GM19043 (cell line): Measurements from ENCODE around the gene GALNTL6.

Source experiments
- ATAC-seq: cut with Tn5 transposase; IDR thresholded peaks from one replicate; pipeline ENCODE4 v1.9.1; 2021; ENCODE audit warnings: low read depth; ENCODE audit not compliant: unreplicated experiment

Gene GALNTL6

DNA sequence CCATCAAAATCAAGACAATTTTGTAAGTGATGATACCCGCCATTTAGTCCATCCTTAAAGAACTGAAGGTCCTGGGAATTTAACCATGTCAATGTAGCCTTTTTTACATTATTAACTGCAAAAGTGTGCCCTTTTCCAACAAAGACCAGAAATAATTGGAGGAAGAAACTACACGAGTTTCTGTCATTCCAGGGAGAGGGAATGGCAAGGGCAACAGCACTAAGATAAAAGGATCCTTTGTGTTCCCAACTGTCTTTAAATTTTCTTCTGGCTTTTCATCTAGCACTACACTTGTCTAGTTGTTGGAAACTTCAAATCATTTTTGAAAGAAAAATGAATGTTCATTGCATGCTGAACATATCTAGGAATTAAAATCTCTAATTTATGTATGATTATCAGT is 286.2 kb downstream of the GALNTL6 start:
- ATAC-seq: no peak

GRCh38 chr4:172103456-172103855 is 290.3 kb downstream of the GALNTL6 start:
- no peak for ATAC-seq

DNA sequence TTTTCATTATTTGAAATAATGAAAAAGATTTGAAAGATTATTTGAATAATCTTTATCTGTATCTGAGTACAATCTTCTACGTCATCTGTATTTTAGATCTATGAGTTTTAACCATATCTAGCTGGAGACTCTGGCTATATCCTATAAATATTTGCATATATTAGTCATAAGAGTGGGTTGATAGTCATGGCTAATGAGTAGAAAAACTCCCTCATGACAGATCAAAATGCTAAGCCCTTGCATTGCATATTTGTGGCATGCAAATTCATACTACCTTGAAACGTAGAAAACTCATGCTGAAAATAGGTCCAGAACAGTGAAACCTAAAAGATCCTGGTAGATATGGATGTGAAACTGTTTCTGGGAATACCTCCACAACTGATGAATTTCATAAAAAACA is 291.3 kb downstream of the GALNTL6 start:
- ATAC-seq: no peak

- no peak for ATAC-seq
These were observed 292.7 kb downstream of the GALNTL6 start for GRCh38 chr4:172105918-172106317.

GRCh38 chr4:172109466-172109865 is 296.3 kb downstream of the GALNTL6 start:
- ATAC-seq: no peak

GRCh38 chr4:172124656-172125308 is 311.6 kb downstream of the GALNTL6 start:
- ATAC-seq: no peak

DNA sequence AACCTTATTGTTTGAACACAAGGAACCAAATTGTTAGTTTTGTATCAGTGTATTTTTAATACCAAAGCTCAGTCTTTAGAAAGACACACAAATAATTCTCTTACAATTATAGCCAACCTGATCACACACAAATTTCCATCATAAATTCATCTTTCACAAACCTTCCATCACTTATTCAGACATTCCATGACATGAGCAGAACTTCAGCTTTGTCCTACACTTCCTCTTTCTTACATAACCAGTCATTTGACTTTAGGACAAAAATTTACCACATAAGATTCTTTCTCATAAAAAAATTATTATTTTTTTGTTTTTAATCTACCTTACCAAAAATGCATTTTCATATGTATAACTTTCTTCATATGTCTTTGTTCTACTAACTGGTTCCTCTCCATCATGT is 312.2 kb downstream of the GALNTL6 start:
- no peak for ATAC-seq

- no peak for ATAC-seq
These were observed 314.0 kb downstream of the GALNTL6 start for GRCh38 chr4:172127168-172127567.

GRCh38 chr4:172129593-172129992 is 316.4 kb downstream of the GALNTL6 start:
- ATAC-seq: no peak

- no peak for ATAC-seq
These were observed 321.3 kb downstream of the GALNTL6 start for GRCh38 chr4:172134521-172134920.

DNA sequence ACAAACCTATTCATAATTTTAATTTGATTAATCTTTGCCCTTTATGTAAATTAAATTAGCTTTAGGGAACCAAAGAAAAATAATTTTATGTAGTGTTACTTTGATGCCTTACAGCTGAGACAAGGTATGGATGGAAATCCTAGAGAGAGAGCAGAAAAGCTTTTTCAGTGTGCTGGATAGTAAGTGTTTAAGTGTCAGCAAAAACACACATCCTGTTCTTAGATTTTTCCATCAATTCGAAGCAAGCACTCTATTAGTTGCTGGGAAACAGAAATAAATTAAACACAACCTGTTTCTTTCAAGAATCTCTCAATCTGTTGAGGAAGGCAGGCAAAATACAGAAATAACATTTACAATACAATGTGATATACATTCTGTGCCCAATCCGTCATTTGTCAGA is 327.8 kb downstream of the GALNTL6 start:
- ATAC-seq: no peak

- ATAC-seq: no peak
These were observed 329.1 kb downstream of the GALNTL6 start for GRCh38 chr4:172142281-172142741.

GRCh38 chr4:172143605-172144314 is 330.6 kb downstream of the GALNTL6 start:
- no peak for ATAC-seq

GRCh38 chr4:172147687-172148086 is 334.5 kb downstream of the GALNTL6 start:
- no peak for ATAC-seq

GRCh38 chr4:172149329-172149728 is 336.1 kb downstream of the GALNTL6 start:
- no peak for ATAC-seq

GRCh38 chr4:172152284-172152683 is 339.1 kb downstream of the GALNTL6 start:
- ATAC-seq: no peak

DNA sequence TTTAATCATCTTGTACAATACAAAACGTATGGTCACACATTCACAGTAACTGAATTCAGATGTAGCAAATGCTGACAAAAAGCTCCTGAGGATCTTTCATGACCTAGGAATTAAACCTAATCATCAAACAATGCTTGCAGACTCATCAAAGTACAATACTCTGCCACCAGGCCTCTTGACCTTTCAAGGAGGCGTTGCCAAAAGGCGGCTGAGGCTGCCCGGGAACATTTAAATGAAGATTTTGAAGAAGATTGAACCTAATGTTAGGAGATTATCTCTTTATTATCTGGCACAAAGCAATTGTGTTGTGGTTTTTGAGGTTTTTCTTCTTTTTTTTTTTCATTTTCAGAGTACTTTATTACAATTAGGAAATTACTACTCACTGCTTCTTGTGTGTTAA is 340.5 kb downstream of the GALNTL6 start:
- no peak for ATAC-seq

DNA sequence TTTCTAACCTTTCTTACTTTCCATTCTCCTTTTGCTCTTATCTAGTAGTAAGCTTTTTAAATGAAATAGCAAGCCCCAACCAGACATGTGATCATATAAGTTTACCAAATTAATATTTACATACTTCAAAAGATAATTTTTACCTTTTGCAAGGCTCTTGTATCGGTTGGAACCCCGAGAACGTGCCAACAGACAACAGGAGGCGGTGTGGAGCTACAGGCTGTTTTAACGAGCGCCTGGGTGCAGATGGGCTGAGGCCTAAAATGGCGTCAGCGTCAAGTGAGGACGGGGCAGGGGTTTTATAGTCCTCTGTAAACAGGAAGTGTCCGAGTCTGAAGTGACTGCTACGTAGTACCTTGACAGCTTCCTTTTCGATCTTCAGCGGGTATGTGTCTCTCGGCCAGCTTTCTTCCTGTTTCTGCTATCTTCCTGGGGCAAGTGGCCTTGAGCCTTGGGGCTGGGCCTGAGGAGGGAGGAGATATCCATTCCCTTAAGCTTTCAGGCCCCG is 342.7 kb downstream of the GALNTL6 start:
- ATAC-seq: no peak

- no peak for ATAC-seq
These were observed 344.7 kb downstream of the GALNTL6 start for GRCh38 chr4:172157946-172158345.

DNA sequence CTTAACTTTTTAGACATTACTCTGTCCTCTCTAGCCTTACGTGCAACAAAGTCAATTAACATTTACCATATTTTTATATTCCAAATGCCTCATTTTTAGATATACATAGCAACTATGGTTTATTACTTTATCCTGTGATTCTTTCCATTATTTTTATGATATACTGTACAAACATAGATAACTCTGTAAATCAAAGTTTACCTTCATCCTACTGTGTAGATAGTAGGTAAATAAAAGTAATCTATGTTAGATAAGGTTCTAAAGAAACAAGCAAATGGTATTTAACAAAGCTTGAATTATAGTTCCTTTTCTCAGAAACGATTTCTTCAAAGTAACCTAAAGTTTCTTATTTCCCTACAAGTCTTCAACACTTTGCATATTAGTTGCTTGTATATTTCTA is 350.0 kb downstream of the GALNTL6 start:
- no peak for ATAC-seq

DNA sequence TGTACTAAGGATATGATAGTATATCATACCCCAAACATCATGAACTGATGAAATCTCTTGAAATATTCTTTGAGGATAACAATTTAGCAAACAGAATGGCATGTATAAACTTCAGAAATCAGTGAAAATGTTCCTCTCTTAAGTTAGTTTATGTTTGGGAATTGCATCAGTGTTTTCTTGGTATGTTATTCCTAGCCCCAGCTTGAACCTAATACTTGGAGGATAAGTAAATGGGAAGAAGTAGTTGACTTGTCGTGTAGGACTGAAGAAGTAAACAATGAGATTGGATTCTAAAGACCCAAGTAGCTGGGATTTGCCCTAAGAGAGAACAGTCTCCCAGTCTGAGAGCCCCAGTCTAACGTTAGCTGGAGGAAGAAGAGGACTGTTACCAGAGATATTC is 355.7 kb downstream of the GALNTL6 start:
- ATAC-seq: no peak

DNA sequence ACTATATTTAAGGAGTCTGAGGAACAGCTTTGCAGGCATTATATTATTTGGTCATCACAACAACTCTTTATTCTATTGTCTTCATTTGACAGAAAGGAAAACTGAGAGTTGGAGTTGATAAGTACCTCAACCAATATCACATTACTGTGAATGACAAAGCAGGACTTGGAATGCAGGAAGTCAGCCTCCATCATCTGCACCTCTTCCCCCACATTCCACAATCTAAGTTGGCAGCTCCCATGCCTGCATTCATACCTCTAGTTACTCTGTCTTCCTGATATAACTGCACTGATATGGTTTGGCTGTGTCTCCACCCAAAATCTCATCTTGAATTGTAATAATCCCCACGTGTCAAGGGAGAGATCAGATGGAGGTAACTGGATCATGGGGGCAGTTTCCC is 356.7 kb downstream of the GALNTL6 start:
- ATAC-seq: no peak
